Hepatocyte (in vitro differentiated cells): ENCODE data around the gene IMP3.

Experiments used
- CTCF ChIP-seq: fragments of 200-600 bp; sonication (generic); IDR thresholded peaks from 2 replicates; pipeline ENCODE4 v1.5.1; 2016; ENCODE audit warnings: antibody characterized with exemption, mild to moderate bottlenecking; ENCODE audit not compliant: poor library complexity
- EZH2 ChIP-seq: fragments of 200-600 bp; sonication (generic); IDR thresholded peaks from 2 replicates; pipeline ENCODE4 v1.6.1; 2016; ENCODE audit warnings: antibody characterized with exemption, mild to moderate bottlenecking, borderline replicate concordance

- TF ChIP-seq CTCF (no peak), EZH2 (no peak)
These were observed 24.0 kb upstream of the IMP3 start for GRCh38 chr15:75663931-75664421.
